NCI-H2196 treated with DMSO at 0.1 percent for 48 hours (cell line): ENCODE results near the gene SYT17.

Source experiments
- DNase-seq: peaks from one replicate; lab custom pipeline; 2025; ENCODE audit not compliant: unreplicated experiment; lab: John Stamatoyannopoulos, UW

SYT17 gene

DNA sequence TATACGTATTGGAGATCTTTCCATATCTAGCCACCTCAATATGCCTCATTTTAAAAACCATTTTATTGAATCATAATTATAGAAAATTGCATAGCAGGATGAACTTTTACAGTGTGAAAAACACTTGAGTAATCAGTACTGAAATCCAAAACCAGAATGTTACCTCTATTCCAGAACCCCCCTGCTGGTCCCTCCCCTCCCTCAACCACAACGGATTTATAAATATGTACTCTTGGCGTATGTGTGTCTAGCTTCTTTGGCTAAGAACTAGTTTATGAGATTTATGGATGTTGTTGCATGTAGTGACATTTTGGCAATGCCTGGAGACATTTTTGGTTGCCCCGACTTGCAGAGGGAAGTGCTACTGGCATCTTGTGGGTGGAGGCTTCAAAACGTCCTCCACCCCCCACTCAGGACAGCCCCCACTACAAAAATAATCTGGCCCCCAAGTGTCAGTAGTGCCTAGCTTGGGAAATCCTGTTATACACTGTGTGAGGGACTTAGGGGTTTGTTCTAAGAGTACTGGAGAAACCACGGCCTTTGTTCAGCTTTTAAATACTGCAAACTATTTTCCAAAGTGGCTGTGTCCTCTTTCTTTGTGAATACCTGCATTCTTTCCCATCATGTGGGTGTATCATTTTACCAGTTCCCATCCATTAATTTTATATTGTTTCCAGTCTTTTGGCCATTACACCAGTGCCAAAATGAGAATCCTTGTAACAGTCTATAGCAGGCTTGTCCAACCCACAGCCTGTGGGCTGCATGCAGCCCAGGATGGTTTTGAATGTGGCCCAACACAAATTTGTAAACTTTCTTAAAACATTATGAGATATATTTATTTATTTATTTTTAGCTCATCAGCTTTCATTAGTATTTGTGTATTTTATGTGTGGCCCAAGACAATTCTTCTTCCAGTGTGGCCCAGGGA, 30.6 kb upstream of the SYT17 start:
- DNase-seq = no peak

DNA sequence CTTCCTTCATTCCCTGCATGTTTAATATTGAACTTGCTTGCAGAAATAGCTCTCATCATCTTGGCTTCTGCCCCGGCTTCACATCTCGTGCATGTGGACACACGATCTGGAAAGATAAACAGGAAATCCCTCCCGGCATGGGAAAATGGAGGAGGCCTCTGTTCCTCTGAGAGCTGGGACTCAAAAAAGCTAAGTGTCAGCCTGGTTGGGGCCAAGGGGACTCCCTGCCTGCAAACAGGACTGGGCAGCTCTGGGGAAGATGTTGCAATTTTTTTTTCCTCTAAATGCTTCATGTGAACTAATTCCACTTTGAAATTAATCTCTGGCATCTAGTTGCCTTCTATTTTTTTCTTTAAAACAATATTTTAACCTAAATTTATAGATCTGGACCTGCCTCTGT, 29.4 kb upstream of the SYT17 start:
- DNase-seq = peak; percentile 80

DNA sequence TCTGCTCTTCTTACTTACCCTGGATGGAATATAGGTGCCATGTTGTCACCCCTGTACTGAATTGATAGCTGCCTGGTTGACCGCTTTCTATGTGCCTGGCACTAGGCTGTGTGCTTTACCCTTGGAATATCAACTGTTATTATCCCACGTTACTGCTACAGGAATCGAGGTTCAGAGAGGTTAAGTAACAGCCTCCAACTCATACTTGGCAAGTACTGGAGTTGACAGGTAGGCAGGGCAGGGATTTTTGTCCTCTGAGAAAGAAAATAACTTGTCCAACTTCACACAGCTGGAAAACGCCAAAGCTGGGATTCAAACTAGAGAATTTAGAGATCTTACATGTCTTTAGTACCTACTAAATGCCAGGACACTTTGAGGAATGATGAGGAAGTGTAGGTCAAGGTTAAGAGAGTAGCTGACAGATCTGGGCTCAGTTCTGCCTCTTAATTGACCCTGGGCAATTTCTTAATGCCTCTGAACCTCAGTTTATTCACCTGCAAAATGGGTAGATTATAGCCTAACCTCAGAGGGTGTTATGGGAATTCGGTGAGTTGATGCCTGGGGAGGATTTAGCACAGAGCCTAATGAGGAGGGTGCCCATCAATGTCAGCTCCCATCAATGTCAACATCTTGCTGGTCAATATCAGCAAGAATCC, 28.5 kb upstream of the SYT17 start:
- no peak for DNase-seq

DNA sequence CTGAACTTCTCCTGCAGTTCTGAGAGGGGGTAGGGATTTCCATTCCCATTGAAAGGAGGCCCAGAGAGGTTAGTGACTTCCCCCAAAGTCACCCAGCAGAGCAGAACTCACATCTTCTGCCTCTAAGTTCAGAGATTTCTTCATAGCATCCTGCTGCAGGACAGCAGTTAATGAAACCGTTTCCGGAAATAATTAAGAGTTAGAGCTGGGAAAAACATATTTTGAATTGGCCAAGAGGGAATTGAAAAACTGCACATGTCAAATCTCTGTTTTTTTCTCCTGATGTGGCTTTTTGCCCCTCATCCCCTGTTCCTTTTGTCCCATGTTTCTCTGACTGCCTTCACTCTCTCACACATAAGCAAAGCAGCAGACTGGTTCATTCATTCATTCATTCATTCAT, 27.6 kb upstream of the SYT17 start:
- no peak for DNase-seq

DNA sequence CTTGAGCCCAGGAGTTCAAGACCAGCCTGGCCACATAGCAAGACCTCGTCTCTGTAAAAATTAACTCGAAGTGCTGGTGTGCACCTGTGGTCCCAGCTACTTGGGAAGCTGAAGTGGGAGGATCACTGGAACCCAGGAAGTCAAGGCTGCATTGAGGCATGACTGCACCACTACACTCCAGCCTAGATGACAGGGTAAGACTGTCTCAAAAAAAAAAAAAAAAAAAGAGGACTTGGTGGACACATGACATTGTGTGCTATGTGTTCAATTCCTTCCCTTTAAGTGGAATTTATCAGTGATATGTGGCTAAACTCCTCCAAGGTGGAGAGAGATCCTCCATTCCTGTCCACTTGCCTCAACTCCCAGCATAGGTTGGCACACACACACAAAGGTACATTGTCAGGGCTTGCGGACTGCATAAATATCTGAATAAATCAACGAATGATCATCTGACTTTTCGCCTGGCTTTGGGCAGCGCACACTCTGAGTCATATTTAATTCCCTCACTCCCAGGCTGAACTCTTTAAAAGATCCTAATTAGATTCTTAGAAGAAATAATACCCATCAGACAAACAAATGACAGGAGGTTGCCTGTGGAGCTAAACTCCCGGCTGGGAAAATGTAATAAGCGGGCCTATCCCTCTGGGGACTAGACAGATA, 25.0 kb upstream of the SYT17 start:
- DNase-seq = no peak

DNA sequence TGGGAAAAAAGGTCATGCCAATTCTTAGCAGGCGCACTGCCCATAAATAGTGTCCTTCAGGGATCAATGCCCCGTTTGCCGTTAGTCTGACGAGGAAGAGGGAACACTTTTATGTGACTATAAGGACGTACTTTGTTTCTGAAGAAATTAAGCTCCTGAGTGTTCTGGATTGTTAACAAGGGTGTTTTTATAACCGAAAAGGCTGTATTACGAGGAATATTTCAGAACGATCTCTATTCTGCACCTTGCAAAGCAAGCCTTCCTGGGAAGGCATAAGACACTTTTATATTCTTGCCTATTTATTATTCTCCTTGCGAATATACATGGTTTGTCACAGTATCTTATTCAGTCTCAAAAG, 24.5 kb upstream of the SYT17 start:
- no peak for DNase-seq

DNA sequence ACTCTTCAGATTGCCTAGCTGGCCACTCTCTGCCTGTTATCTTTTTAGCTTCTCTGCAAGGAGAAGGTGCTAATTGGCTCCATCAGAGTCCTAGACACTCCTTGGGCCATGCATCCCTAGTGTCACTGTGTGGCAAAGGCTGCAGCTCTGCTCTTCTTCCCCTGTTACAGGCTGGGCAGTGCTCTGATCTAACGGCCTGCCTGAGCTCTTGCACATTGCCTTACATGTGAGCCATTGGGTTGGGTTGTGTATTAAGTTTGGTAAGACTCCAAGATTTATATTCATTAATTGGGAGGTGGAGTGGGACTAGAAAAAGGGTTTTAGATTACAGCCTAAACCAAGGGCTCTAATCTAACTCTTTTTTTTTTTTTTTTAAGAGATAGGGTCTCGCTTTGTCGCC, 23.0 kb upstream of the SYT17 start:
- no peak for DNase-seq

DNA sequence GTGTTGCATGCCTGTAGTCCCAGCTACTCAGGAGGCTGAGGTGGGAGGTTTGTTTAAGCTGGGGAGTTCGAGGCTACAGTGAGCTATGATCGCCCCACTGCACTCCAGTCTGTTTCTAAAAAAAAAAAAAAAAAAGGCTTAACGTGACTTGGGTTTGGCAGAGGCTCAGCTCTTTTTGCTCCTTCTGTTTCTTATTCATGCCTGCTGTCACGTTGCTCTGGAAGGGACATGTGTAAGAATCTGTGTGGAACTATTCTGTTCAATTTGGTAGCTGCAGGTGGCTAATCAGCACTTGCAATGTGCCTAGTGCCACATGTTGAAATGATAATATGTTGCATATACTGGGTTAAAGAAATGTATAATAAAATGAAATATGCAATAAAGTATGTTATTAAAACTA, 20.9 kb upstream of the SYT17 start:
- no peak for DNase-seq

DNA sequence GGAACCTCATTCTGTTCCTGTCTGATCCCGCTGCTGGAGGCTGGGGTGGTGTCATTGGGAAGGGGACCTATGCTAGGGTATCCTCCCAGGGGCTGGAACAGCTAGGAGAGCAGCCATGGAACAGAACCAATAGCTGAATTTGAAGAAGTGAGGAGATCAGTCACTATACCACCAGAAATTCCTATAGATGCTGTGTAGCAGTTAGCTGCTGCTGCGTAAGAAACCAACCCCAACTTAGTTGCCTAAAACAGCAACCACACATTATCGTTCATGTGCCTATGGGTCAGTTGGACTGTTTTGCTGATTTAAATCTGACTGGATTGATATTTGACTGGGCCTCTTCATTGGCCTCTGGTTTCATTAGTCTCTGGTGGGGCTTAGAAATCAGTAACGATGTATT, 20.4 kb upstream of the SYT17 start:
- no peak for DNase-seq

DNA sequence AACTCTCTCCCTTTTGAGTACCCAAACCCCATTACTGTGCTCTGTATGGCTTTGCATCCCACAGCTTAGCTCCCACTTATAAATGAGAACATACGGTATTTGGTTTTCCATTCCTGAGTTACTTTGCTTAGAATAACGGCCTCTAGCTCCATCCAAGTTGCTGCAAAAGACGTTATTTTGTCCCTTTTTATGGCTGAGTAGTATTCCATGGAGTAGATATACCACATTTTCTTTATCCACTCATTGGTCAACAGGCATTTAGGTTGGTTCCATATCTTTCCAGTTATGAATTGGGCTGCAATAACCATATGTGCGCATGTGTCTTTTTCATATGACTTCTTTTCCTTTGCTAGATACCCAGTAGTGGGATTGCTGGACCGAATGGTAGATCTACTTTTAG, 19.9 kb upstream of the SYT17 start:
- DNase-seq = no peak

DNA sequence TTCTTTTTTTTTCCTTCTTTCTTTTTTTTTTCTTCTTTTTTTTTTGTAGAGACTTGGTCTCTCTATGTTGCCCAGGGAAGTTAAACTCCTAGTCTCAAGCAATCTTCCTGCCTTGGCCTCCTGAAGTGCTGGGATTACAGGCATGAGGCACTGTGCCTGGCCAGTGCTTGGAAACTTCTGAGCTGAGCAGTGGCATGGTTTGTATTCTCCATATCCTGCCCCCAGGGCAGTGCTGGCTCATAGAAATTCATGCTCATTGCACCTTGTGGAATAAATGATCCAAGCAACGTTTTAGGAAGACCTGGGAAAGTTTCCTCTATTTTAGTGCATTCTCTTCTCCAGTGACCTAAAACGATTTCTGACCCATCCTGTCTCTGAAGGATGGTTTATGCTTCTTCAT, 16.7 kb upstream of the SYT17 start:
- no peak for DNase-seq

DNA sequence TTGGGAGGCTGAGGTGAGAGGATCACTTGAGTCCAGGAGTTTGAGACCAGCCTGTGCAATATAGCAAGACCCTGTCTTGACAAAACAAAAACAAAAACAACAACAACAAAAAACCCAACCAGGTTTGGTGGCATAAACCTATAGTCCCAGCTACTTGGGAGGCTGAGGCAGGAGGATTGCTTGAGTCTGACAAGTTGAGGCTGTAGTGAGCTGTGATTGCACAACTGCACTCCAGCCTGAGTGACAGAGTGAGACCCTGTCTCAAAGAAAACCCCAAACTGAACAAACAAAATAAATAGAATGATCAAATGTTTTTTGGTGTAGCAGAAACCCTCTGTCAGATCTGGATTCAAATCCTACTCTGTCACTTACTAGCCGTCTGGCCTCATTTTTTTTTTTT, 16.0 kb upstream of the SYT17 start:
- no peak for DNase-seq

DNA sequence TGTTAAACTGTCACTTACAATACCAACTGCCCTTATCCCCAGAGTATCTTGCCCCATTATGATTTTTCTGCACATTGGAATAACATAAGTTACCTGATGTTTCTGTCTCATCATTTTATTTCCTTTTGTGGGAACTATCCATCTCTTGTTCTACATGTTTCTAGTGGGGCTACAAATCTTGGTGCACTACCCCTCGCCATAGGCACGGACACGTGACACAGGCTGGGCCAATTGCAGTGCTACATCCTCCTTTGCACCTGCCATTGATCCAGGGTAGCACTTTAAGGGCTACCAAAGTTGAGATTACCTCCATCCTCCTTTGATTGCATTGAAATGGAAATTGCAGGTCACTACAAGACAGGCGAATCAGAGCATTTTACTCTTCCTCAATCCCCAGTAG, 14.2 kb upstream of the SYT17 start:
- DNase-seq = no peak

DNA sequence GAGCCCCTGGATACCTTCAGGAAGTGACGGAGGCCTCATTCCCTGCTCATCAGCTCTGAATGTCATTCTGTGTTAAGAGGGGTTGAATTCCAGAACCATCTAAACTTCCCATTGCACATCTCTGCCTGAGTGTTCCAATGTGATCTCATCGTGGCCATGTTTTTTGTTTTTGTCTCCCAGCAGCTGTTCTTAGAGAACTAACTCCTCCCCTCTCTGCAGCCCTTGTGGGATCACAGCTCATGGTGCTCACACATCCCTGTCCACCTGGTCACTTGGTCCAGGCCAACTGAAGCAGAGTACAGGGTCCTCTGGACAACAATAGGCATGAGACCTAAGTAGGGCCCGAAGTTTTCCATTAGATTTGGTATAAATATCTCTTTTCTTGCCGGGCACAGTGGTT, 6.0 kb upstream of the SYT17 start:
- no peak for DNase-seq

DNA sequence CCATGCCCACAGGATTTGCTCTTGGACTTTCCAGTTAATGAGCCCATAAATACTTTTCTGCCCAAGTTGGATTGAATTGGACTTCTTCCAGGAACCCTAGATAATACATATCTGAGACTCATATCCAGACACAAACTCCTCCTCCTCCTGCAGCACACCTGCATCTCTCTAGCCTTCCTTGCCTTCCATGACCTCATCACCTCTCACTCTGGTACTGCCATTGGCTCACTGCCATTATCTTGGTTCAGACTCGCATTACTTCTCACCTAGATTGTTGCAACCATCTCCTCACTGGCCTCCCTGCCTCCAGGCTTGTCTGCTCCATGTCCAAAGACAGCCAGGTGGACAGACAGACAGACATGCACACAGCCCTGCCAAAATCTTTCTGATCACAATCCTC, 4.8 kb upstream of the SYT17 start:
- DNase-seq = no peak

DNA sequence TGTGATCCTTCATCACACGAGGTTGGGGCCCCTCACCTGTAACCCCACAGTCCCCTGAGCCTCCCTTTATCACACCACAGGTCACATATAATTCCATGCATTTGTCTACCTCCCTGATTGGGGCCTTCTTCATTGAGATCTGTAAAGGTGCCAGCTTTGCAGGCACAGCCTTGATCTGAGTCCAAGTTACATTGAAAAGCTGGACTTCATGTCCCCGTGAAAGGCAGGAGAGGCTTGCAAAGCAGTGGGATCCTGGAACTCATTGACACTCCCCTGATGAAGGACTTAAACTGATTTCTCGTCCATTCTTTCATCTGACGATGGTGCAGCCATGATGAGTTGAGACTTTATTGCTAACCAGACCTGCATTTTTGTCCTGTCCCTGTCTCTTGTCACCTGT, 3.8 kb upstream of the SYT17 start:
- DNase-seq = no peak

DNA sequence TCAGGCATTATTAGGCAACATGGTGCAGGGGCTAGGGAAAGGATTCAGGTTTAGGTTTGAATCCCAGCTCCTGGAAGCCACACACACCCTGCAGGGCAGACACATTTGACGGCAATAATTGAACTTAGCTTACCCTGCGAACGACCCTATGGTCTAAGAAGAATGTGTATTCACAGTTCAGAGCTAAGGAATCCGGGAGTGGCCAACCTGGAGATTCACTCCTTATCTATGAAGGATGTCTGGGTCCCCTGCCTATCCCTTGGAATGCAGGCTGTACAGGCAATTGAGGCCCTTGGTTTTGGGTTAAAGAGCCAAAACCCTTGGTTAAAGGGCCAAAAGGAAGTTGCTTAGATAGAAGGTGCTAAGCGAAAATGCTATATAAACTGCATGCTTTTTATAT, 2.9 kb upstream of the SYT17 start:
- no peak for DNase-seq

DNA sequence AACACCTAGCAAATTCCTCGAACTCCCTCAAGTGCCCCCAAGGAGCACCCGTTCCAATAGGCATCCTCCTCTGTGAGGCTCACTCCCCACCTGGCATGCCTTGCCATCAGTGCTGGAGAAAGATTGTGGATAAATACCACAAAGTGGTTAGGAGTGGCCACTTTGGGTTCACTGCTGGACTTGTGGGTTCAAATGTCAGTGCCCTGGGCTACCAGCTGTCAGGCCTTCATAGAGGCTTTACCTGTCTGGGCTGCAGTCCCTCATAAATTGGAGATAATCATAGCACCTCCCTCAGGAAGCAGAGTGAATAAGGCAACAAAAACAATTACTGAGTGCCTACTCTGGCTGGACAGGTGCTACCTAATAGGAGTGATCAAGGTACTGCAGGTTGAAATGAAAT, 1.5 kb upstream of the SYT17 start:
- DNase-seq = peak; percentile 53

DNA sequence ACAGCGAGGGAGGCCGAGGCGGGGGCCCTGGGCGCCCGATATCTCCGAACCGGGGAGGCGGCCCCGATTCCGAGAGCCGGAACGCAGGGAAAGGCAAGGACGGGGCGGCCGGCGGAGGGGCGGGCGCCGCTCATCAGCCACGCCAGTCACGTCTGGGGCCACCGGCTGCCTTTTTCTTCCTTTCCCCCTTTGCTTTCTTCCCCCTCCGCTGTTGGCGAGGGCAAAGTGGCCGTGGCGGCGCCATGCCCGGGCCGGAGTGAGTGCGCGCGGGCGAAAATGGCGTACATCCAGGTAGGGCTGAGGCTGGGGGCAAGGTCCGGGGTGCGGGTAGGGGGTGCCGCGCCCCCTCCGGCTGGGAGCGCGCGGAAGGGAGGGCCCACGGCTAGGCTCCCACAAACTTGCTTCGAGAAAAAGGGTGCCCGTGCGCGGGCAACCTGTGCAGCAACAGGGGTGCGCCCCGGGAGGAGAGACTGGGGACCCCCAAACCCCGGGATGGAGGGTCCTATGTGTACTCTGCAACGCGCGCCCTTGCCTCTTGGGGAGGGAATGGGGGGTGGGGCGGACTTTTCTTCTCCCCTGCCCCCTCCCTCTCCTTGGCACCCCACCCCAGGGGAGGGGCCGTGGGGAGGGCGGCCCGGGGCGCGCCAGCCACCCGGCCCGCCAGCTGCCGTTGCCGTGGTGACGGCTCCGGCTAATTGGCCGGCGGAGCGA, 486 bp downstream of the SYT17 start:
- DNase-seq = peak; percentile 66

DNA sequence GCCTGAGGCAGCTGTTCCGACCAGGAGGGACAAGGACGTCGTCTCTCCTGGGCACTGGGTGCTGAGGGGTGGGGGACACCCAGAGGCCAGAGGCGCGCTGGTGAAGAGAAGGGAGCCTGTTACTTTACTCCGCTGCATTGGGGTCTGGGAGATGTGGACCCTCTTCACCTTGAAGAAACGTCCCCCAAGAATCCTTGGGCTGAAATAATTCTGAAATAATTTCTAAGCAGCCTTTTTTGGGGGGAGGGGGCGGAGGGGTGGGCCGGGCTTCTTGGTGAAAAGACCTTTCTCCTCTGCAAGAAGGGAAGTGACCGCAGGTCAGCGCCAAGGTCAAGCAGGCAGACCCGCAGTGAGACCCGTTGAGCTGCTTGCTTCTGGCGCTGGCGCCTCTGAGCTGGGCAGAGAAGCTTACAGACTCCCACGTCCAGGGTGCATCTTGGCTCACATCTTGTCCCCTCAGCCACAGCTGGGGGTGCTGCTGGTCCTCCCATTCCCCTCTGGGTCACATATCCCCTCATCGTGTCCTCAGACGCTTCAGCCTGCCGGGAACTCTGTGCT, 1.1 kb downstream of the SYT17 start:
- no peak for DNase-seq

DNA sequence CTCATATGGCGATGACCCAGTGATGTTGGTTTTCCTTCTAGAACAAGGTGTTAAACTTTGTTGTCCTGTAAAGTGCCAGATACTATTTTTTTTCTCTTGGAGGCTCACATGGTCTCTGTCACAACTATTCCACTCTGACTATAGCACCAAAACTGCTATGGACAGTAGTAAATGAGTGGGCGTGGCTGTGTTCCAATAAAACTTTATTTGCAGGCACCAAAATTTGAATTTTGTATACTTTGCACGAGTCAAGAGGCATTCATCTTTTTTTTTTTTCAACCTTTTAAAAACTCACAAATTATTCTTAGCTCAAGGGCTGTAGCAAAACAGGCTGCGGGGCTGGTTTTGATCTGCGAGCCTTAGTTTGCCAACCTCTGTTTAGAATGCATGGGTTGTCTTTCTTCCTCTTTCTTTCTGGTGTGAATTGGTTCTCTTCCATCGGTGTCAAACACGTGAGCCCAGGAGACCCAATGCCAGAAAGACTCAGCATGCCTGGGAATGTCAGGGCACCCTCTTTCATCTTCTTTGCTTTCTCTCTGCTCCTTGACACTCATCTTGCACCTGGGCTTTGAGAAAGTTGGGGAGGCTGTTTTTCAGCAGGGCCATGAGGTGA, 2.1 kb downstream of the SYT17 start:
- DNase-seq = no peak
